ENCODE data around the gene RIMBP3C. TPM values are rescaled to one million over a fixed set of nuclear protein-coding genes. Genes with fewer than 3 reads are reported as not detected.
"Not testable (repeated sequence)": the region's sequence is repeated elsewhere in the genome, so short reads cannot be mapped to it uniquely, and the experiment has no call there.

Gene RIMBP3C, protein sequence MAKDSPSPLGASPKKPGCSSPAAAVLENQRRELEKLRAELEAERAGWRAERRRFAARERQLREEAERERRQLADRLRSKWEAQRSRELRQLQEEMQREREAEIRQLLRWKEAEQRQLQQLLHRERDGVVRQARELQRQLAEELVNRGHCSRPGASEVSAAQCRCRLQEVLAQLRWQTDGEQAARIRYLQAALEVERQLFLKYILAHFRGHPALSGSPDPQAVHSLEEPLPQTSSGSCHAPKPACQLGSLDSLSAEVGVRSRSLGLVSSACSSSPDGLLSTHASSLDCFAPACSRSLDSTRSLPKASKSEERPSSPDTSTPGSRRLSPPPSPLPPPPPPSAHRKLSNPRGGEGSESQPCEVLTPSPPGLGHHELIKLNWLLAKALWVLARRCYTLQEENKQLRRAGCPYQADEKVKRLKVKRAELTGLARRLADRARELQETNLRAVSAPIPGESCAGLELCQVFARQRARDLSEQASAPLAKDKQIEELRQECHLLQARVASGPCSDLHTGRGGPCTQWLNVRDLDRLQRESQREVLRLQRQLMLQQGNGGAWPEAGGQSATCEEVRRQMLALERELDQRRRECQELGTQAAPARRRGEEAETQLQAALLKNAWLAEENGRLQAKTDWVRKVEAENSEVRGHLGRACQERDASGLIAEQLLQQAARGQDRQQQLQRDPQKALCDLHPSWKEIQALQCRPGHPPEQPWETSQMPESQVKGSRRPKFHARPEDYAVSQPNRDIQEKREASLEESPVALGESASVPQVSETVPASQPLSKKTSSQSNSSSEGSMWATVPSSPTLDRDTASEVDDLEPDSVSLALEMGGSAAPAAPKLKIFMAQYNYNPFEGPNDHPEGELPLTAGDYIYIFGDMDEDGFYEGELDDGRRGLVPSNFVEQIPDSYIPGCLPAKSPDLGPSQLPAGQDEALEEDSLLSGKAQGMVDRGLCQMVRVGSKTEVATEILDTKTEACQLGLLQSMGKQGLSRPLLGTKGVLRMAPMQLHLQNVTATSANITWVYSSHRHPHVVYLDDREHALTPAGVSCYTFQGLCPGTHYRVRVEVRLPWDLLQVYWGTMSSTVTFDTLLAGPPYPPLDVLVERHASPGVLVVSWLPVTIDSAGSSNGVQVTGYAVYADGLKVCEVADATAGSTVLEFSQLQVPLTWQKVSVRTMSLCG (N-terminal part only)
- 0.07 TPM in 1 of 2 replicates, not detected in the other for polyA plus RNA-seq
- 3.5 and 5.1 TPM in 2 replicates for polyA minus RNA-seq

DNA sequence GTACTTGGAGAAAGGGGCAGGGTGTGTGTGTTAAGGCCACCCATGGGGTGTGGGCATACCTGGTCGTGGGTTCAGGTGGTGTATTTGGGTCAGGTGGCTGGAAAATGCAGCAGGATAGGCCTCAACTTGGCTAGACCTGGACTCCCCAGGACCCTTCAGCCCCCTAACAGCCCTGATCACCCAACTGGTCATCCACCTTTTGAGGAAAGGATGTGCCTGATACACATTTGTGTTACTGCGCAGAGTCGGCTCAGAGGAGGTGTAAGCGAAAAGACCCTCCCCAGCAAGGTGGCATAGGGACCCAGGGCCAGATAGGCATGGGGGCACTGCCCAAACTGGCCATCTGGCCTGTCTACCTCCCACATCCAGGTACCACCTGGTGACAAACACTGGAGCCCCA lies at the start of gene RIMBP3C:
TSS of gene RIMBP3C (minus strand) at position 101 of the 400 bp plus-strand sequence. CDS start 485 bp downstream, outside the sequence.
- H3K79me2 ChIP-seq (replicated peaks; ENCODE audit: insufficient read depth, low read length); H3K9me3 ChIP-seq (ENCODE audit: low read length): not testable (repeated sequence)

GRCh38 chr22:21599053-21599893 lies 48.0 kb upstream of the RIMBP3C start:
- H4K20me1 ChIP-seq (ENCODE audit: insufficient read depth): no peaks in the 10 kb centered on the region

More for the DNA sequence above, at the start of gene RIMBP3C:
- H3K4me3 ChIP-seq (ENCODE audit: low read length); H2AFZ ChIP-seq (ENCODE audit: low read depth, low read length); H3K9me2 ChIP-seq (ENCODE audit: insufficient read depth, low read length); H3K36me3 ChIP-seq (ENCODE audit: insufficient read depth, low read length); H4K20me1 ChIP-seq (ENCODE audit: insufficient read depth); H3K27ac ChIP-seq (ENCODE audit: low read length); H3K27me3 ChIP-seq (ENCODE audit: insufficient read depth, low read depth, low read length); H3K4me2 ChIP-seq (ENCODE audit: low read length); H3K9ac ChIP-seq (ENCODE audit: low read length); H3F3A ChIP-seq (ENCODE audit: insufficient read depth, low read length, poor library complexity, severe bottlenecking): not testable (repeated sequence)

More at GRCh38 chr22:21599053-21599893, 48.0 kb upstream of the RIMBP3C start:
- Histone ChIP-seq H3F3A (ENCODE audit: insufficient read depth, low read length, poor library complexity, severe bottlenecking) (no peaks in the 10 kb centered on the region), H3K9ac (ENCODE audit: low read length) (no peak overlapping the region), H3K9me2 (ENCODE audit: insufficient read depth, low read length) (no peaks in the 10 kb centered on the region), H3K9me3 (ENCODE audit: low read length) (no peaks in the 10 kb centered on the region), H3K27me3 (ENCODE audit: insufficient read depth, low read depth, low read length) (no peaks in the 10 kb centered on the region), H3K4me3 (ENCODE audit: low read length) (no peak overlapping the region), H3K4me2 (ENCODE audit: low read length) (no peak overlapping the region), H3K79me2 (replicated peaks; ENCODE audit: insufficient read depth, low read length) (peaks cover 17% of the 10 kb centered on the region), H2AFZ (ENCODE audit: low read depth, low read length) (no peak overlapping the region), H3K27ac (ENCODE audit: low read length) (no peak overlapping the region), H3K36me3 (ENCODE audit: insufficient read depth, low read length) (peaks cover 9% of the 10 kb centered on the region)
- TF ChIP-seq, protein P1, sequence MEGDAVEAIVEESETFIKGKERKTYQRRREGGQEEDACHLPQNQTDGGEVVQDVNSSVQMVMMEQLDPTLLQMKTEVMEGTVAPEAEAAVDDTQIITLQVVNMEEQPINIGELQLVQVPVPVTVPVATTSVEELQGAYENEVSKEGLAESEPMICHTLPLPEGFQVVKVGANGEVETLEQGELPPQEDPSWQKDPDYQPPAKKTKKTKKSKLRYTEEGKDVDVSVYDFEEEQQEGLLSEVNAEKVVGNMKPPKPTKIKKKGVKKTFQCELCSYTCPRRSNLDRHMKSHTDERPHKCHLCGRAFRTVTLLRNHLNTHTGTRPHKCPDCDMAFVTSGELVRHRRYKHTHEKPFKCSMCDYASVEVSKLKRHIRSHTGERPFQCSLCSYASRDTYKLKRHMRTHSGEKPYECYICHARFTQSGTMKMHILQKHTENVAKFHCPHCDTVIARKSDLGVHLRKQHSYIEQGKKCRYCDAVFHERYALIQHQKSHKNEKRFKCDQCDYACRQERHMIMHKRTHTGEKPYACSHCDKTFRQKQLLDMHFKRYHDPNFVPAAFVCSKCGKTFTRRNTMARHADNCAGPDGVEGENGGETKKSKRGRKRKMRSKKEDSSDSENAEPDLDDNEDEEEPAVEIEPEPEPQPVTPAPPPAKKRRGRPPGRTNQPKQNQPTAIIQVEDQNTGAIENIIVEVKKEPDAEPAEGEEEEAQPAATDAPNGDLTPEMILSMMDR (IDR thresholded peaks at IDR 0.05; ENCODE audit: poor library complexity, severe bottlenecking): no peak
- no peak for TF ChIP-seq POLR2AphosphoS5 (IDR thresholded peaks at IDR 0.05)
- TF ChIP-seq EZH2 (IDR thresholded peaks at IDR 0.05; ENCODE audit: borderline replicate concordance, insufficient read depth, low read length, poor library complexity, severe bottlenecking): no peak
- no peak for TF ChIP-seq SMC3 (conservative IDR thresholded peaks at IDR 0.05; ENCODE audit: poor library complexity)
- TF ChIP-seq EP300 (conservative IDR thresholded peaks at IDR 0.05; ENCODE audit: poor library complexity, severe bottlenecking): no peak
- no peak for TF ChIP-seq RAD21 (conservative IDR thresholded peaks at IDR 0.05)
- no peak for TF ChIP-seq MXI1 (conservative IDR thresholded peaks at IDR 0.05; ENCODE audit: poor library complexity, severe bottlenecking)
- TF ChIP-seq, protein P2, sequence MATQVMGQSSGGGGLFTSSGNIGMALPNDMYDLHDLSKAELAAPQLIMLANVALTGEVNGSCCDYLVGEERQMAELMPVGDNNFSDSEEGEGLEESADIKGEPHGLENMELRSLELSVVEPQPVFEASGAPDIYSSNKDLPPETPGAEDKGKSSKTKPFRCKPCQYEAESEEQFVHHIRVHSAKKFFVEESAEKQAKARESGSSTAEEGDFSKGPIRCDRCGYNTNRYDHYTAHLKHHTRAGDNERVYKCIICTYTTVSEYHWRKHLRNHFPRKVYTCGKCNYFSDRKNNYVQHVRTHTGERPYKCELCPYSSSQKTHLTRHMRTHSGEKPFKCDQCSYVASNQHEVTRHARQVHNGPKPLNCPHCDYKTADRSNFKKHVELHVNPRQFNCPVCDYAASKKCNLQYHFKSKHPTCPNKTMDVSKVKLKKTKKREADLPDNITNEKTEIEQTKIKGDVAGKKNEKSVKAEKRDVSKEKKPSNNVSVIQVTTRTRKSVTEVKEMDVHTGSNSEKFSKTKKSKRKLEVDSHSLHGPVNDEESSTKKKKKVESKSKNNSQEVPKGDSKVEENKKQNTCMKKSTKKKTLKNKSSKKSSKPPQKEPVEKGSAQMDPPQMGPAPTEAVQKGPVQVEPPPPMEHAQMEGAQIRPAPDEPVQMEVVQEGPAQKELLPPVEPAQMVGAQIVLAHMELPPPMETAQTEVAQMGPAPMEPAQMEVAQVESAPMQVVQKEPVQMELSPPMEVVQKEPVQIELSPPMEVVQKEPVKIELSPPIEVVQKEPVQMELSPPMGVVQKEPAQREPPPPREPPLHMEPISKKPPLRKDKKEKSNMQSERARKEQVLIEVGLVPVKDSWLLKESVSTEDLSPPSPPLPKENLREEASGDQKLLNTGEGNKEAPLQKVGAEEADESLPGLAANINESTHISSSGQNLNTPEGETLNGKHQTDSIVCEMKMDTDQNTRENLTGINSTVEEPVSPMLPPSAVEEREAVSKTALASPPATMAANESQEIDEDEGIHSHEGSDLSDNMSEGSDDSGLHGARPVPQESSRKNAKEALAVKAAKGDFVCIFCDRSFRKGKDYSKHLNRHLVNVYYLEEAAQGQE (IDR thresholded peaks at IDR 0.05; ENCODE audit: borderline replicate concordance): no peak
- no peak for TF ChIP-seq TAF1 (IDR thresholded peaks at IDR 0.05; ENCODE audit: low read depth)
